GM12878 (cell line): Measurements from ENCODE around the gene EGFR. TPM values are rescaled to one million over a fixed set of nuclear protein-coding genes. Genes with fewer than 3 reads are reported as not detected.

Source experiments
- ATAC-seq: fragments of 200-7000 bp; cut with Tn5 transposase; 3 replicates; pipeline ENCODE4 v1.9.1; 2020; ENCODE audit warnings: mild to moderate bottlenecking, moderate library complexity
- BruUV-seq: library from RNA; stranded (reverse); fragments of 400-500 nt; replicated peaks from 2 replicates; lab custom pipeline; 2021; lab: Mats Ljungman, UMichigan
- CTCF ChIA-PET: fragments of 300-600 bp; sonication (Branson Sonifier 250); formaldehyde crosslinking; extraction: SDS; loops from one replicate; lab custom pipeline; 2021; ENCODE audit warnings: inconsistent platforms; lab: Yijun Ruan, JAX
- POLR2A ChIA-PET: fragments of 350-600 bp; formaldehyde crosslinking; extraction: SDS; loops from one replicate; lab custom pipeline; 2021; ENCODE audit warnings: inconsistent platforms; lab: Charles Lee
- RAD21 ChIA-PET: fragments of 300-600 bp; sonication (Branson Sonifier 250); formaldehyde crosslinking; loops from one replicate; lab custom pipeline; 2023; ENCODE audit warnings: antibody characterized with exemption; ENCODE audit not compliant: unreplicated experiment; lab: Charles Lee
- SMC1A ChIA-PET: fragments of 300-600 bp; sonication (Branson Sonifier 250); formaldehyde crosslinking; loops from one replicate; lab custom pipeline; 2023; ENCODE audit not compliant: unreplicated experiment, uncharacterized antibody; lab: Charles Lee
- DNase-seq: peaks from one replicate; pipeline ENCODE4 v3.0.0-alpha.2; 2011; ENCODE audit warnings: low read depth, low spot score
- FAIRE-seq: peaks from 3 replicates; lab custom pipeline; 2011; peaks lifted over from hg19 to GRCh38; lab: Jason Lieb, UNC
- H2AFZ ChIP-seq: 2 replicates; pipeline ENCODE4 v1.6.0; 2011; ENCODE audit warnings: low read depth, low read length, control low read depth; ENCODE audit not compliant: control insufficient read depth
- H3K27ac ChIP-seq: 2 replicates; pipeline ENCODE4 v1.5.1; 2011; ENCODE audit warnings: control low read depth; ENCODE audit not compliant: control insufficient read depth, insufficient read depth
- H3K27me3 ChIP-seq, 2 experiments: replicated peaks in 1 of 2; 2 replicates each; pipeline versions ENCODE4 v1.6.0 to v1.6.1; 2011; ENCODE audit warnings: low read length in 1 of 2; ENCODE audit not compliant: control insufficient read depth in 2 of 2, insufficient read depth in 2 of 2
- H3K36me3 ChIP-seq, 2 experiments: 2 replicates each; pipeline ENCODE4 v1.5.1; 2011; ENCODE audit warnings: low read length in 1 of 2; ENCODE audit not compliant: control insufficient read depth in 2 of 2, insufficient read depth in 2 of 2
- H3K4me1 ChIP-seq: 2 replicates; pipeline ENCODE4 v1.6.1; 2011; ENCODE audit warnings: mild to moderate bottlenecking, low read length, moderate library complexity, mixed read lengths; ENCODE audit not compliant: control insufficient read depth, insufficient read depth
- H3K4me2 ChIP-seq: 2 replicates; pipeline ENCODE4 v1.6.0; 2011; ENCODE audit warnings: control low read depth; ENCODE audit not compliant: control insufficient read depth, insufficient read depth
- H3K4me3 ChIP-seq: fragments of 200-600 bp; sonication (generic); 2 replicates; pipeline ENCODE4 v1.5.1; 2016
- H3K79me2 ChIP-seq: 2 replicates; pipeline ENCODE4 v1.6.0; 2011; ENCODE audit warnings: low read length; ENCODE audit not compliant: control insufficient read depth, insufficient read depth
- H3K9ac ChIP-seq: 2 replicates; pipeline ENCODE4 v1.8.0; 2011; ENCODE audit warnings: low read length, control low read depth, mixed read lengths; ENCODE audit not compliant: control insufficient read depth, insufficient read depth
- H3K9me3 ChIP-seq: replicated peaks from 3 replicates; pipeline ENCODE4 v1.5.1; 2011; ENCODE audit warnings: mild to moderate bottlenecking, low read length; ENCODE audit not compliant: control insufficient read depth, insufficient read depth
- H4K20me1 ChIP-seq: 2 replicates; pipeline ENCODE4 v1.6.0; 2011; ENCODE audit not compliant: control insufficient read depth, insufficient read depth
- ASH2L ChIP-seq: fragments of 300-600, 200-600 bp; sonication (generic); IDR thresholded peaks from 2 replicates; pipeline ENCODE4 v1.6.1; 2017; ENCODE audit warnings: low read depth, mild to moderate bottlenecking, borderline replicate concordance
- ETV6 ChIP-seq, 2 experiments: fragments of 450-650 bp in 1 of 2; IDR thresholded peaks in 1 of 2; conservative IDR thresholded peaks in 1 of 2; 2 replicates each; pipeline ENCODE4 v1.6.1; 2014; ENCODE audit warnings: antibody characterized with exemption in 1 of 2, borderline replicate concordance in 1 of 2, low read depth in 1 of 2, mild to moderate bottlenecking in 1 of 2, moderate library complexity in 1 of 2
- HDAC6 ChIP-seq: fragments of 200-600 bp; sonication (generic); IDR thresholded peaks from one replicate; pipeline ENCODE4 v1.8.0; 2017; ENCODE audit warnings: antibody characterized with exemption; ENCODE audit not compliant: unreplicated experiment
- IKZF1 ChIP-seq: fragments of 450-650 bp; conservative IDR thresholded peaks from 2 replicates; pipeline ENCODE4 v1.6.1; 2017; ENCODE audit warnings: antibody characterized with exemption, mild to moderate bottlenecking
- JUNB ChIP-seq: IDR thresholded peaks from 2 replicates; pipeline ENCODE4 v1.6.1; 2016; ENCODE audit warnings: antibody characterized with exemption, mild to moderate bottlenecking
- KAT2A ChIP-seq: conservative IDR thresholded peaks from 2 replicates; pipeline ENCODE4 v1.6.1; 2011; ENCODE audit warnings: low read depth, low read length; ENCODE audit not compliant: control insufficient read depth
- SREBF2 ChIP-seq: IDR thresholded peaks from 2 replicates; pipeline ENCODE4 v1.6.1; 2012; ENCODE audit warnings: mild to moderate bottlenecking, low read length
- TAF1 ChIP-seq: IDR thresholded peaks from 2 replicates; pipeline ENCODE4 v1.6.1; 2011; ENCODE audit warnings: mild to moderate bottlenecking, low read depth, low read length, borderline replicate concordance
- TARDBP ChIP-seq: IDR thresholded peaks from 2 replicates; pipeline ENCODE4 v1.6.1; 2016; ENCODE audit warnings: borderline replicate concordance
- TCF12 ChIP-seq: IDR thresholded peaks from 2 replicates; pipeline ENCODE4 v1.6.1; 2011; ENCODE audit warnings: low read depth, mild to moderate bottlenecking, low read length
- YY1 ChIP-seq: IDR thresholded peaks from 2 replicates; pipeline ENCODE4 v1.6.1; 2011; ENCODE audit warnings: low read depth, mild to moderate bottlenecking, low read length
- WGBS: methylation state at CpG from one replicate; pipeline ENCODE4 v1.1.6; 2016; ENCODE audit warnings: low lambda C conversion rate; ENCODE audit not compliant: insufficient replicate concordance, insufficient coverage; ENCODE audit errors: missing lambda C conversion rate; 5-methylcytosine and 5-hydroxymethylcytosine counted together
- in situ Hi-C: fragments of 300-500 bp; cut with MboI; formaldehyde crosslinking; loops from 9 replicates; pipeline ENCODE4 v1.14.3; 2018; ENCODE audit warnings: mixed read lengths
- intact Hi-C: fragments of 100-400 bp; cut with micrococcal nuclease; formaldehyde crosslinking; loops from one replicate; pipeline ENCODE4 v1.14.2; 2022; ENCODE audit not compliant: unreplicated experiment
- polyA plus RNA-seq, 11 experiments: library from polyadenylated mRNA; depleted of rRNA in 4 of 11; unstranded in 6 of 11; stranded (reverse) in 5 of 11; fragments of >200 nt; fragmentation: Nextera tagmentation in 4 of 11; fragmentation: Illumina TruSeq in 1 of 11; extraction: Ambion mirVana in 4 of 11; extraction: Trizol in 1 of 11; gene quantifications; 1 replicate in 1 of 11; 2 replicates in 10 of 11; pipeline versions ENCODE4 v1.2.1 to v1.2.3, GENCODE V29; 2011 to 2016; ENCODE audit warnings: inconsistent platforms in 2 of 11, missing spikeins in 2 of 11, low read depth in 1 of 11
- total RNA-seq, 4 experiments: library from RNA; depleted of rRNA in 3 of 4; stranded (reverse); fragments of >200 nt in 3 of 4; fragmentation: Illumina TruSeq in 1 of 4; extraction: Trizol in 1 of 4; gene quantifications; 2 replicates each; pipeline versions ENCODE4 v1.2.1 to v1.2.3, GENCODE V29; 2013 to 2021
- TF ChIP-seq, protein P1 (sequence below), 3 experiments: IDR thresholded peaks in 2 of 3; conservative IDR thresholded peaks in 1 of 3; 2 replicates each; pipeline ENCODE4 v1.5.1; 2011; ENCODE audit warnings: low read depth in 3 of 3, low read length in 3 of 3, mild to moderate bottlenecking in 3 of 3, control low read depth in 2 of 3, moderate library complexity in 2 of 3, inconsistent platforms in 1 of 3, mixed read lengths in 1 of 3; ENCODE audit not compliant: control insufficient read depth in 2 of 3, insufficient read depth in 1 of 3; ENCODE audit errors: extremely low read depth in 1 of 3
- TF ChIP-seq, protein P2 (sequence below): fragments of 450-650 bp; formaldehyde crosslinking; IDR thresholded peaks from 2 replicates; pipeline ENCODE4 v1.5.0; 2022; ENCODE audit warnings: mild to moderate bottlenecking, missing genetic modification characterization

EGFR gene
- total and polyA plus RNA-seq, 10 of the 15 experiments (the other 5 are each of a cell fraction or from before 2014, with no cell fraction given), result 0.01 to 0.31 TPM; not detected in 8

GRCh38 chr7:55212838-55213237 lies 194.0 kb downstream of the EGFR start (continued):
- TF ChIP-seq, protein P1, sequence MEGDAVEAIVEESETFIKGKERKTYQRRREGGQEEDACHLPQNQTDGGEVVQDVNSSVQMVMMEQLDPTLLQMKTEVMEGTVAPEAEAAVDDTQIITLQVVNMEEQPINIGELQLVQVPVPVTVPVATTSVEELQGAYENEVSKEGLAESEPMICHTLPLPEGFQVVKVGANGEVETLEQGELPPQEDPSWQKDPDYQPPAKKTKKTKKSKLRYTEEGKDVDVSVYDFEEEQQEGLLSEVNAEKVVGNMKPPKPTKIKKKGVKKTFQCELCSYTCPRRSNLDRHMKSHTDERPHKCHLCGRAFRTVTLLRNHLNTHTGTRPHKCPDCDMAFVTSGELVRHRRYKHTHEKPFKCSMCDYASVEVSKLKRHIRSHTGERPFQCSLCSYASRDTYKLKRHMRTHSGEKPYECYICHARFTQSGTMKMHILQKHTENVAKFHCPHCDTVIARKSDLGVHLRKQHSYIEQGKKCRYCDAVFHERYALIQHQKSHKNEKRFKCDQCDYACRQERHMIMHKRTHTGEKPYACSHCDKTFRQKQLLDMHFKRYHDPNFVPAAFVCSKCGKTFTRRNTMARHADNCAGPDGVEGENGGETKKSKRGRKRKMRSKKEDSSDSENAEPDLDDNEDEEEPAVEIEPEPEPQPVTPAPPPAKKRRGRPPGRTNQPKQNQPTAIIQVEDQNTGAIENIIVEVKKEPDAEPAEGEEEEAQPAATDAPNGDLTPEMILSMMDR (IDR thresholded peaks at IDR 0.05 in 2 of 3, conservative IDR thresholded peaks at IDR 0.05 in 1 of 3; ENCODE audit: control insufficient read depth in 2 of 3, extremely low read depth in 1 of 3, insufficient read depth in 1 of 3, low read depth in 3 of 3, low read length in 3 of 3), result no peak
- TF ChIP-seq HDAC6 (no peak), YY1 (no peak), TARDBP (no peak), SREBF2 (no peak)

- H3K4me3 ChIP-seq, result no peak overlapping the region
- WGBS, result 32% methylated on average over 5 of the region's 5 CpGs
- ChIA-PET RAD21 (no interaction called here), POLR2A (no interaction called here), SMC1A (no interaction called here), CTCF (no interaction called here)
- in situ Hi-C loops, result no loop called here
- no peak overlapping the region for H3K27ac ChIP-seq
- no peaks in the 10 kb centered on the region for H3K4me1 ChIP-seq
- ATAC-seq, result no peak
- DNase-seq, result no peak
- H3K27me3 ChIP-seq, result no peaks in the 10 kb centered on the region; a peak in 2 of 4 replicates
- H2AFZ ChIP-seq, result no peak overlapping the region
- no peak overlapping the region for H3K4me2 ChIP-seq
- intact Hi-C loops, result no loop called here
- no peaks in the 10 kb centered on the region for H3K36me3 ChIP-seq
- no peak for FAIRE-seq
- no peaks in the 10 kb centered on the region for H4K20me1 ChIP-seq
- no peaks in the 10 kb centered on the region for H3K9me3 ChIP-seq
- no peaks in the 10 kb centered on the region for H3K79me2 ChIP-seq
- H3K9ac ChIP-seq, result no peak overlapping the region
- BruUV-seq, result no TSS peak
- TF ChIP-seq, protein P2, sequence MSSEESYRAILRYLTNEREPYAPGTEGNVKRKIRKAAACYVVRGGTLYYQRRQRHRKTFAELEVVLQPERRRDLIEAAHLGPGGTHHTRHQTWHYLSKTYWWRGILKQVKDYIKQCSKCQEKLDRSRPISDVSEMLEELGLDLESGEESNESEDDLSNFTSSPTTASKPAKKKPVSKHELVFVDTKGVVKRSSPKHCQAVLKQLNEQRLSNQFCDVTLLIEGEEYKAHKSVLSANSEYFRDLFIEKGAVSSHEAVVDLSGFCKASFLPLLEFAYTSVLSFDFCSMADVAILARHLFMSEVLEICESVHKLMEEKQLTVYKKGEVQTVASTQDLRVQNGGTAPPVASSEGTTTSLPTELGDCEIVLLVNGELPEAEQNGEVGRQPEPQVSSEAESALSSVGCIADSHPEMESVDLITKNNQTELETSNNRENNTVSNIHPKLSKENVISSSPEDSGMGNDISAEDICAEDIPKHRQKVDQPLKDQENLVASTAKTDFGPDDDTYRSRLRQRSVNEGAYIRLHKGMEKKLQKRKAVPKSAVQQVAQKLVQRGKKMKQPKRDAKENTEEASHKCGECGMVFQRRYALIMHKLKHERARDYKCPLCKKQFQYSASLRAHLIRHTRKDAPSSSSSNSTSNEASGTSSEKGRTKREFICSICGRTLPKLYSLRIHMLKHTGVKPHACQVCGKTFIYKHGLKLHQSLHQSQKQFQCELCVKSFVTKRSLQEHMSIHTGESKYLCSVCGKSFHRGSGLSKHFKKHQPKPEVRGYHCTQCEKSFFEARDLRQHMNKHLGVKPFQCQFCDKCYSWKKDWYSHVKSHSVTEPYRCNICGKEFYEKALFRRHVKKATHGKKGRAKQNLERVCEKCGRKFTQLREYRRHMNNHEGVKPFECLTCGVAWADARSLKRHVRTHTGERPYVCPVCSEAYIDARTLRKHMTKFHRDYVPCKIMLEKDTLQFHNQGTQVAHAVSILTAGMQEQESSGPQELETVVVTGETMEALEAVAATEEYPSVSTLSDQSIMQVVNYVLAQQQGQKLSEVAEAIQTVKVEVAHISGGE (CRISPR knock-in tag), result no peak
- TF ChIP-seq TCF12, result no peak
- TF ChIP-seq JUNB, result no peak
- TF ChIP-seq ASH2L, result no peak
- no peak for TF ChIP-seq ETV6 (conservative IDR thresholded peaks at IDR 0.05 in 1 of 2, IDR thresholded peaks at IDR 0.05 in 1 of 2; ENCODE audit: borderline replicate concordance in 1 of 2, low read depth in 1 of 2)
- no peak for TF ChIP-seq IKZF1
- TF ChIP-seq KAT2A, result no peak
- no peak for TF ChIP-seq TAF1
These were observed 195.9 kb downstream of the EGFR start for GRCh38 chr7:55214707-55215106.
